Caki2 (cell line): ENCODE results near the gene PLXNA2. TPM values are rescaled to one million over a fixed set of nuclear protein-coding genes. Genes with fewer than 3 reads are reported as not detected.

Experiments
- DNase-seq: peaks from one replicate; pipeline ENCODE4 v3.0.0-alpha.2; 2015; ENCODE audit warnings: low read depth
- in situ Hi-C: cut with HindIII; loops from 2 replicates; pipeline ENCODE4 v1.10.0; 2016; ENCODE audit warnings: low sequenced_read_pairs, low pct_unique_long_range_greater_than_20kb, mixed read lengths
- total RNA-seq: library from RNA; depleted of rRNA; stranded (reverse); fragments of >200 nt; shearing (Covaris generic); gene quantifications from 2 replicates; pipeline ENCODE4 v1.2.3, GENCODE V29; 2014; ENCODE audit warnings: low replicate concordance; rRNA removed

The PLXNA2 gene, protein sequence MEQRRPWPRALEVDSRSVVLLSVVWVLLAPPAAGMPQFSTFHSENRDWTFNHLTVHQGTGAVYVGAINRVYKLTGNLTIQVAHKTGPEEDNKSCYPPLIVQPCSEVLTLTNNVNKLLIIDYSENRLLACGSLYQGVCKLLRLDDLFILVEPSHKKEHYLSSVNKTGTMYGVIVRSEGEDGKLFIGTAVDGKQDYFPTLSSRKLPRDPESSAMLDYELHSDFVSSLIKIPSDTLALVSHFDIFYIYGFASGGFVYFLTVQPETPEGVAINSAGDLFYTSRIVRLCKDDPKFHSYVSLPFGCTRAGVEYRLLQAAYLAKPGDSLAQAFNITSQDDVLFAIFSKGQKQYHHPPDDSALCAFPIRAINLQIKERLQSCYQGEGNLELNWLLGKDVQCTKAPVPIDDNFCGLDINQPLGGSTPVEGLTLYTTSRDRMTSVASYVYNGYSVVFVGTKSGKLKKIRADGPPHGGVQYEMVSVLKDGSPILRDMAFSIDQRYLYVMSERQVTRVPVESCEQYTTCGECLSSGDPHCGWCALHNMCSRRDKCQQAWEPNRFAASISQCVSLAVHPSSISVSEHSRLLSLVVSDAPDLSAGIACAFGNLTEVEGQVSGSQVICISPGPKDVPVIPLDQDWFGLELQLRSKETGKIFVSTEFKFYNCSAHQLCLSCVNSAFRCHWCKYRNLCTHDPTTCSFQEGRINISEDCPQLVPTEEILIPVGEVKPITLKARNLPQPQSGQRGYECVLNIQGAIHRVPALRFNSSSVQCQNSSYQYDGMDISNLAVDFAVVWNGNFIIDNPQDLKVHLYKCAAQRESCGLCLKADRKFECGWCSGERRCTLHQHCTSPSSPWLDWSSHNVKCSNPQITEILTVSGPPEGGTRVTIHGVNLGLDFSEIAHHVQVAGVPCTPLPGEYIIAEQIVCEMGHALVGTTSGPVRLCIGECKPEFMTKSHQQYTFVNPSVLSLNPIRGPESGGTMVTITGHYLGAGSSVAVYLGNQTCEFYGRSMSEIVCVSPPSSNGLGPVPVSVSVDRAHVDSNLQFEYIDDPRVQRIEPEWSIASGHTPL (N-terminal part only)
- total RNA-seq: 0.03 and 1.6 TPM in 2 replicates

DNA sequence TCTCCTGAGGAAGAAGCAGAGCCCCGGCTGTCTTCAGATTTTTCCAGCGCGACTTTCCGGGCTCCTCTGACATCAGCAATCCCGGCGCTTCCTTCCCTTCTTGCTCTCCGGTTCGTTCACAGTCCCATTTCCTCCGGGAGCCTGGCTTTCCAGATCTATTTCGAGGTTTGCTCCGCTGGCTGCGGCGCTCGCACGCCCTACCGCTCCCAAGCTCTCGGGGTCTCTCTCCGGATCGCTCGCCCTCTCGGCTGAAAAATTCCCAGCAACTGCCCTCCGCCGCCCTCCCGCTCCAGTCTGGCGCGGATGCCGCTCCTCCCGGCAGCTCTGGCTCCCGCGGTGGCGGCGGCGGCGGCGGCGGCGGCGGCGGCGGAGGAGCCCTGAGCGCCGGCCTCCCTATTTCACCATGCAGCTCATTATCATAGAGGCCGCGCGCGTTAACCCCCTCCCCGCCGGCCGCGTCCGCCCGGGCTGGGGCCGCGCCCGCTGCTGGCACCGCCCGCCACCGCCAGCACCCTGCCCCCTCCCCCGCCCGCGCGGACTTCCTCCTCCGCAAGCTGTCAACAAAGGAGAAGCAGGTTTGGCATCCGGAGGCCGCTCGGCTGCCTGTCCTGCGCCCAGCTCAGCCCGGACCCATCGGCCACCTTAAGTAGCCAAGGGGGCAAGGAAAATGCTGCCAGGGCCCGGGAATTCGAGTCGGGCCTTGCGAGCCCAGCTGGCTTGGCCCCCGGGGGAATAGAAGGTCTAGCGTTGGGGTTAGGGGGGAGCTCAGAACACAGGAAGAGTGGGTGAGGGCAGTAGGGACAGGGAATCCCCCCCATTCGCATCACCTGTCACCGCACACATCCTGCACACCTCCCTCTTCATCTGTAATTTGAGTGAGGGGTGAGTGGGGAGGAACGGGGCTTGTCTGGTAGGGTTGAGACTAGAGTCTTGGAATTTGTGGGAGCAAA, at the start of gene PLXNA2:
Gene PLXNA2, minus strand, starts transcription at position 418 of the 950 bp plus-strand sequence. CDS start 26,462 bp downstream, outside the sequence.
- peak; percentile 76 for DNase-seq

DNA sequence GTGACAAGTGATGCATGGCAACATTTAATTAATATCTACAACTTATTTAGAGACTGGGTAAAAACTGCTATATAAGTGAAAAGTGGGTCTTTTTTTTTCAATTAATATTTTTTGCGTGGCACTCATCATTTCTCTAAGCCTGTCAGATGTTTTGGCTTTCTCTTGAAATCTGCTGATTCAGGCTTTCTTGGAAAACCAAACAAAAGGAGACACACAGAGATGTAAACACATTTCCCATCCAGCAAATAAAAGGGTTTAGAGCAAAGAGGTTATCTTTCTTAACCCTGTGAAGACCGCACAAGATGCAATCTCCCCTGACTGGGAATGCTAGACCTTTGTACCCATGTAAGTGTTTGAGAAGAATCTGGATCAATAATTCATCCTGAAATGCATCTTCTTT, 48.7 kb upstream of the PLXNA2 start:
- no peak for DNase-seq
- in situ Hi-C loops: no loop called here

More for the DNA sequence above, at the start of gene PLXNA2:
- in situ Hi-C loops: no loop called here

DNA sequence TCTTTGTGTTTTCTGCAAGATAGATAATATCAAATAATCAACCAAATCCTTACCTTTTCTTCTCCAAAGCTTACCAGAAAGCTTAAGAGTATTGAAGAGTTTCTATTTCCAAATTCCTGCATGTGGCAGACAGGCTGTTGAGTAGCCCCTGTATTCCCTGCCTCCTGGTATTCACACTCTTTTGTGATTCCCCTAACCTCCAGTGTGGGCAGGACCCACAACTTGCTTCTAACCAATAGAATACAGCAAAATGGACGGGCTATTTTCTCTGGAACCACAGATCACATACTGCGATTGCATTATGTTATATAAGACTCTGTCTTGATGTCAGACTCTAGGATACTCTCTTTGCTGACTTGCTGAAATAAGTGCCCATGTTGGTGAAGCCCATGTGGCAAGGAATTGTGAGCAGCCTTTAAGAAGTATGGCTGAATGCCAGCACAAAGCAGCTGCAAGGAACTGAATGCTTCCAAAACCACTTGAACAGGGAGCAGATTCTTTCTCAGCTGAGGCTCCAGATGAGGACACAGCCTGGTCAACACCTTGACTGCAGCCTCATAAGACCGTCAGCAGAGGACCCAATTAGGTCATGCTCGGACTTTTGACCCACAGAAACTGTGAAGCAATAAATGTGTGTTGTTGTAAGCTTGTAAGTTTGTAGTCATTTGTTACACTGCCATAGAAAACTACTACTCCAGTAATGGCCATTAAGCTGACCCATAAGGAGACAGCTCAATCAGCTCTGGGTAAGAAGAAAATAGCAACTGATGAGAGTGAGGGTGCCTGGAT, 47.9 kb upstream of the PLXNA2 start:
- no peak for DNase-seq
- in situ Hi-C loops: no loop called here

DNA sequence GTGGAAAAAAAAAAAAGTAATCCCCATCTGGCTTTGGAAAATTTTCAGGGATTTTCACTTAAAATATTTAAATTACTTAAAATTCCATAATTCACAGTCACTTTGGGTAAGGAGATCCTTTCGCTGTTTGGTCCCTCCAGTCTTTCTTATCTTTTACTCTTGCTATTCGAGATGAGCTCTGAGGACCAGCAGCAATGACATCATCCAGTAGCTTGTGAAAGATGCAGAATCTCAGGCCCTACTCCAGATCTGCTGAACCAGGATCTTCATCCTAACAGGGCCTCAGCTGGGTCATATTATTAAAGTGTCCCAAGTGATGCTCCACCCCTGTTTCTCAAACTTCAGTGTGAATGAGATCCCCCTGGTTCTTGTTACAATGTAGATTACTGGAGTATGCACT, 46.9 kb upstream of the PLXNA2 start:
- in situ Hi-C loops: no loop called here
- no peak for DNase-seq

DNA sequence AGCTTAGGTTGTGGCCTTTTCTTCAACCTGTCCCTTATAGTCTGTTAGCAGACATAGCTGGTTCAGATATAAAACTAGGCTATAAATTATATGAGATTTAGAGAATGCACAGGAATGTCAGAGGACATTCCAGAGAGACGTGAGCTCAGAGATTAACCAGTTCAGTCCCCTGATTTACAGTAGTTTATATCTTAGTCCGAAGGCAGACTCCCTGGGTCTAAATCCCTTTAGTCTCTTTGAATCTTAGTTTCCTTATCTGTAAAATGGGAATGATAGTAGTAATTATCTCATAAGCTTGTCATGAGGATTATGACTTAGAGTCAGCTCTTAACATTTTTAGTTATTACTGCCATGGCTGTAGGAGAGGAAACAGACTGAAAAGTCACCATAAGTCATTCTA, 45.5 kb upstream of the PLXNA2 start:
- in situ Hi-C loops: no loop called here

DNA sequence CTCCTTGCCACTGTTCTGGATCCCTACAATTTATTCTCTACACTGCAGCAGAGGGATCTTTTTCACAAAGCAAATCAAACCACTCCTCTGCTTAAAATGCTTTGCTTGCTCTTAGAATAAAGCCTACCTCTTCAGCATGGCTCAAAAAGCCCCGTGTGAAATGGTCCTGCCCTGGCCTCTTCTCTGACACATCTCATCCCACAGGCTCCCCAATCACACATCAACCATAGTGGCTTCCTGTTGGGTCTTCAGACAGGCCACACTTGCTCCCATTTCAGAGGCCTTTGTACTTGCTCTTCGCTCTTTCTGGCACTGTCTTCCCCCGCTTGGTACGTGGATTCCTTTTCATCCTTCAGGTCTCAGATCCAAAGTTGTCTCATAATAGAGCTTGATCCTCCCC, 44.3 kb upstream of the PLXNA2 start:
- in situ Hi-C loops: no loop called here
- DNase-seq: no peak

More for the DNA sequence above, 45.5 kb upstream of the PLXNA2 start:
- no peak for DNase-seq

DNA sequence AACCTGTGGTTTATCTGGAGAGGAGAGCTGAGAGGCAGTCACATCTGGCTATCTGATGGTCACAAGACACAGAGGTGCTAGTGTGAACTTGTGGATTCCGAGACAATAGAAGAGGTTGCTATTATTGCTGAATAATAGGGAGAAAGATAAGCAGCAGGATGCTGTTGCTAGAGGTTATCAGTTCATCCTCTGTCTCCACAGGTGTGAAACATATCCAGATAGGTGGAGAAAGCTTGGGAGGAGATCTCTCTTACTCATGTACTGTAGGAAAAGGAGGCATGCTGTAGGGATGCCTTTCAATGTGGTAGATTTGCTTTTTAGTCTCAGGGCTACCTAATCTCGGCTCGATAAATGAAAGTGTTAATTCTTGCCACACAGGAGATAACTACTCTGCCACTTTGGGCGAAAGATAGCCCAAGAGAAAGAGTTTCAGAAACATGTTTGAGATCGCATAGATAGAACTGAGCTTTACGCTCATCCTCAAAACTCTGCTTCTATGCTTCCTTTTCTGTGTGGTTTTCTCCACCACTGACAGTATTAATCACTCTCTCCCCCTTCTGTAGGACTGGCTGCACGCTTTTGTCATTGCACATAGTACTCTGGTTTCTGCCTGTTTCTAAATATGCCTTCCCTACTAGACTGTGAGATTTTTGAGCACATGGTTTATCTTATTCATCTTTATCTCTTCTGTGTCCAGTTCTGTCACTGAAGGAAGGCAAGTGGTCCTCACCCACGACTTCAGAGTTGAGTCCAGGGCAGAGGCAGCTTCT, 36.7 kb upstream of the PLXNA2 start:
- no peak for DNase-seq
- in situ Hi-C loops: no loop called here

DNA sequence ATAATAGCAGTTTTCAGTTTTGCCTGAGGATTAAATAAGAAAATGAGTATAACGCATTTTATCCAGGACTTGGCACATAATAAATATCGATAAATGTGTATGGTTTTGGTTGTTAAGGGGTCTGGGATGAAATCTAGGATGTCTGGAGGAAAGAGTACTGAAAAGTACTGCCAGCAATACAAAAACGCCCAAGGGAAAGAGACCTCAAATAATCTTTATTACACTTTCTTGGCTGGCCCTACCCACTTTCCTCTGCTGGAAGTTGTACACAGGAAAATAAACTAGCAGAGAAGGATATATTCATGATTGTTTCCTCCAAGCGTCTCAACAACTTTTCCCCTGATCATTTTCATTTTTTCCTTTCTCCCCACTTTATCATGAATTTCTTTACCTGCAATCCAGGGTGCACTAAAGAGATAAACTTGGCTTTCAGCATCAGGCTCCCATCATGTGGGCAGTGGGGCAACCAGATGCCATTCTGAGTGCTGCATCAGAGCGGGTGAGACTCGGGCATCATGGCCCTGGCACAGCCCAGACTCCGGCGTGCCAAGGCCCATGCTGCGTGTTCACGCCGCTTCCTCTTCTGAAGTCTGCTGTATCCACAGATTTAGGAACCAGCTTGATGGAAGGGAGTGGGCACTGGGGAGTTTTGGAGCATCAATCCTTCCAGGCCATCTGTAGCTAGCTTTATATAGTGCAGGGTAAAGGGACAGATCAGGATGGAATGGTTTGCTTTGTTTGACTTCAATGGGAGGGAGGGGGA, 35.8 kb upstream of the PLXNA2 start:
- in situ Hi-C loops: no loop called here
- DNase-seq: no peak

DNA sequence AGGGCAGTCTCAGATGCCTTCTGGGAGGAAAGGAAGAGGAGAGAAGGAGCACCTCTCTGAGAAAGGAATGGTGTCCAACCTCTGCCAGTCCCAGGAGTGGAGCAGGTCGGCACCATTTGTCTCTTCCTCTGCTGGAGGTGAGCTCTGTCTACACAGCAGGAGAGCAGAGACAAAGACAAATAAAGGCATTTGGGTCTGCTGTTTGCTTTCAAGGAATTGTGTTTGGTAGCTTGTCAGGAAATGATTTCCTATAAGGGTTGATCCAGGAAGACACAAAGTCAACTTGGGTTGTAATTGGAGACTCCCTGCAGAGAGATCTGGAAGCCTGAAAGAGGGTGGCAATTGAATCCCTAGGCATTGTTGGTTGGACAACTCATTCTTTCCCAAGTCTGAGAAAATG, 34.5 kb upstream of the PLXNA2 start:
- in situ Hi-C loops: no loop called here
- DNase-seq: no peak

DNA sequence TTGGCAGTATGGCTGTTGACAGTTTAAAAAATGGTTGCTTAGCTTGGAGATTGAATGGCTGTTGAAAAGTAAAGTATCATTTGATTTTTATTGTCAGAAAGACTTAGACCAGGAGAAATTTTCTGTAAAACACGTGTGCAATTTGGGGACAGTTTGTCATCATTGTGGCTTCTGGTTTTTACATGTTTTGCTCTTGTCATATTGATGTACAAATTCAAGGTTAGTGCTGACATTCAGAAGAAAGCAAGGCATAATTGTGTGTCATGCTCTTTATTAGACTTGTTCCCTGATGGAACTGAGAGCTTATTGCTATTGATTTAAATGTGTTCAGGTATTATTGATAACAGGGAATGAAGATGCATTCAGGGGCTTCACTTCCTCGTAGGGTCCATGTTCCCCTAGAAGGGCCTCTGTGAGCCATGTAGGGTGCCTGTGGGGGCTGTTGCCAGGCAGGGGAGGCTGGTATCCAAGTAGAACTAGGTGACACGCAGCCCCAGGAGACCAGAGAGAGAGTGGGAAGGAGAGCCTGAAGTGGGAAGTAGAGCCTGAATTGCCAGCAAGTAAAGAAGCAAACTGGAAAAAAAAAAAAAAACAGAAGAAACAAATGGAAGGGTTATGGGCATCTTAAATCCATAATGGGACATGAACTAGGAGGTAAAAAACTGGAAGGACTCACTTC, 32.7 kb upstream of the PLXNA2 start:
- in situ Hi-C loops: no loop called here
- no peak for DNase-seq

DNA sequence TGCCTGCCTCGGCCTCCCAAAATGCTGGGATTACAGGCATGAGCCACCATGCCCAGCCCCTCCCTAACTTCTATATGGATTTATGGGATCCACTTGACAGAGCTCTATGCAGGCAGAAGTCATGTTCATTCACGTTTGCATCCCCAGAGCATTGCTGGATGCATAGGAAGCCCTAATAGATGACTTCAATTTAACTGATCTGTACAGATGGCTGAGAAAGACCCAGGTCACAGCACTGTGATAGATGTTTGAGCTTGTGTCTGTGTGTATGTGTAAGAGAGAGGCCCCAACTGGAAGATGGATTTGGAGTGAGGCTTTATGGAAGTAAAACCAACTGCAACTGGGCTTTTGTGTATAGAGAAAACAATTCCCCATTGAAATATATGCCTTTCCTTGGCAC, 30.9 kb upstream of the PLXNA2 start:
- in situ Hi-C loops: no loop called here
- no peak for DNase-seq

DNA sequence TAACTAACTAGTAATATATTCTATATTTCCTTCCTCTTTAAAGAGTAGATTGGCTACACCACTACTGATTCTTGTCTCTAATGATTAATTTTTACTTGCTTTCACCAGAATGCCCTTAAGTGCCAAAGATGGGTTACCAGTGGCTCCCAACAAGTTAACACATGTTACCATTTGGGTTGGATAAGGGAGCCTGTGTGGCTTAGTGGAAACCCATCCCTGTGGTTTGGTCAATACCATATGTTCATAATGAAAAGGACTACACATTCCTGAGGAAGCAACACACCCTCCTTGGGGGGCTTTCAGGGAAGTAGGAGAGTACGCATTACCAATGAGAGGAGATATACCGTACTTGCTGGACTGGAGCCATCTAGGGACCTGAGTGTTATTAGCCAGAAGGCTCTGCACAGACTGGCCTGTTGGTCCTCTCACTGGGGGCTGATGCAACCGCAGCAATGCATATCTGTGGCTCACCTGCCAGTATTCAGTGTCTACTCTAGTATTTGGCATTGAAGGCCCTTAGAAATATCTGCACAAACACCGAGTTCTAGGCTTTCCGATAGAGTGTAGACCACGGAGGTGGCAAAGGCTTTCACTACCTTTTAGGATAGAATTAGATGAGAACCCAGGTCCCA, 29.3 kb upstream of the PLXNA2 start:
- in situ Hi-C loops: no loop called here
- no peak for DNase-seq

DNA sequence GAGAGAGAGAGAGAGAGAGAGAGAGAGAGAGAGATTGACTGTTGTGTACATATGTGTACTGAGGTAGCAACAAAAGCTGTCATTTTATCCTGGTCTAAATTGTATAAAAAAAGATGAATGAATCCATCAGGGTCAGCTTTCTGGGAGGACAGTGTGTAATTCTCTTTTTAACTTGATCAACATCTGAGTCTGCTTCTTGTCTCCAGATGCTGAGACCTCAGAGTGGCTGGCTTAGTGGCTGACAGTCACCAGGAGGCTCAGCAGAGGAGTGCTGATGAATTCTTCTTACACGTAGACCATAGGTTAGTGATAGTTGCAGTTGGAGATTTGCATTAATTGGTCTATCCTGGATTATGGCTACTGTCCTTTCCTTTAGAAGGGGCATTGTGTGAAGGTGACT, 28.5 kb upstream of the PLXNA2 start:
- no peak for DNase-seq
- in situ Hi-C loops: no loop called here

DNA sequence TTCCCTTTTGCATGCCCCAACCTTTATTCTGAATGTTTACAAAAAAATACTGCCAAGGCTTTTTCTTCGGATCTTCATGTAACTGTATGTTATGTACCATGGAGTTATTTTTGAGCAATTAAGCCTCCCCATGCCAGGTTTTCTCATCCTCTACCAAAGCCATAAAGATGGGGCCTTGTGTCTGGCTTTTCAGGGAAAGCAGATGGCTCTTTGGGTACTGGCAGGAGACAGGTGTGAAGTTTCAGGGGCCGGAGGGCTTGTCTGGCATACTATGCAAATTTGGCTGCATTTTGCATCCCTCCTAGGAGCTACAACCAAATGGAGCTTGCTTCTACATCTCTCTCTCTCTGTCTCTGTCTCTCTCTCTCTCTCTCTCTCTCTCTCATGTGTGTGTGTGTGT, 28.1 kb upstream of the PLXNA2 start:
- in situ Hi-C loops: no loop called here
- no peak for DNase-seq

DNA sequence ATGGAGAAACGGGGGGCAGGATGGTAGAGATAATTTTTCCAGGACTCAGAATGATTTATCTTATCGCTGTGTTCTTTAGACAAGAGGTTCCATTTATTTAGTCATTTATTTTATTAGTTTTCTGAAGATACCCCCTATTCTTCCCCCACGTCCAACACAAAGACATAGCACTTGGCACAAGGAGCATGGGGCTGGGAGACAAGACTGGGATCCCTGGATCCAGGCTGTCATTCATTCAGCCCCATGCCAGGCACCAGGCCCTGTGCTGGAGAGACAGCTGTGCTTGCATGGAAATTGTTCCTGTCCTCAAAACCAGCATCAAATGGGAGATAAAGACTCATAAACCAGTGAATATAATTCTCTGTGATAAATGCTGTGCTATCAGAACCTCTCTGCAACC, 27.1 kb upstream of the PLXNA2 start:
- no peak for DNase-seq
- in situ Hi-C loops: no loop called here
